GM21825 (cell line): ENCODE data around the gene GATAD2B.
"Not testable (repeated sequence)": the region's sequence is repeated elsewhere in the genome, so short reads cannot be mapped to it uniquely, and the experiment has no call there.

Experiments
- ATAC-seq: cut with Tn5 transposase; IDR thresholded peaks from one replicate; pipeline ENCODE4 v1.9.1; 2021; ENCODE audit warnings: mild to moderate bottlenecking, moderate library complexity; ENCODE audit not compliant: unreplicated experiment

GATAD2B gene

GRCh38 chr1:153844349-153844748, 78.4 kb downstream of the GATAD2B start:
- ATAC-seq, result not testable (repeated sequence)

GRCh38 chr1:153842006-153842471, 80.7 kb downstream of the GATAD2B start:
- peak; percentile 69 for ATAC-seq

- no peak for ATAC-seq
These were observed 81.2 kb downstream of the GATAD2B start for GRCh38 chr1:153841463-153841994.

GRCh38 chr1:153840774-153841173, 82.0 kb downstream of the GATAD2B start:
- ATAC-seq, result not testable (repeated sequence)

GRCh38 chr1:153833968-153834367, 88.8 kb downstream of the GATAD2B start:
- not testable (repeated sequence) for ATAC-seq

GRCh38 chr1:153833171-153833570, 89.6 kb downstream of the GATAD2B start:
- ATAC-seq, result no peak

- ATAC-seq, result no peak
These were observed 90.5 kb downstream of the GATAD2B start for GRCh38 chr1:153832293-153832692.

GRCh38 chr1:153831026-153831425, 91.7 kb downstream of the GATAD2B start:
- ATAC-seq, result no peak

GRCh38 chr1:153827168-153827964, 95.4 kb downstream of the GATAD2B start:
- no peak for ATAC-seq

- ATAC-seq, result no peak
These were observed 103.9 kb downstream of the GATAD2B start for GRCh38 chr1:153818876-153819275.

- ATAC-seq, result no peak
These were observed 106.4 kb downstream of the GATAD2B start for GRCh38 chr1:153816283-153816889.

- peak; percentile 4 for ATAC-seq
These were observed 116.7 kb downstream of the GATAD2B start for GRCh38 chr1:153805886-153806719.

- ATAC-seq, result peak; percentile 89
These were observed 117.6 kb downstream of the GATAD2B start for GRCh38 chr1:153805042-153805745.

GRCh38 chr1:153804112-153804511, 118.7 kb downstream of the GATAD2B start:
- ATAC-seq, result no peak

GRCh38 chr1:153803470-153804056, 119.2 kb downstream of the GATAD2B start:
- no peak for ATAC-seq

GRCh38 chr1:153801786-153802697, 120.7 kb downstream of the GATAD2B start:
- no peak for ATAC-seq

GRCh38 chr1:153801028-153801625, 121.6 kb downstream of the GATAD2B start:
- ATAC-seq, result no peak

- ATAC-seq, result no peak
These were observed 122.3 kb downstream of the GATAD2B start for GRCh38 chr1:153800516-153800915.
